Measurements from ENCODE around the gene KLHL26.
"Not testable (repeated sequence)": the region's sequence is repeated elsewhere in the genome, so short reads cannot be mapped to it uniquely, and the experiment has no call there.

KLHL26 gene

DNA sequence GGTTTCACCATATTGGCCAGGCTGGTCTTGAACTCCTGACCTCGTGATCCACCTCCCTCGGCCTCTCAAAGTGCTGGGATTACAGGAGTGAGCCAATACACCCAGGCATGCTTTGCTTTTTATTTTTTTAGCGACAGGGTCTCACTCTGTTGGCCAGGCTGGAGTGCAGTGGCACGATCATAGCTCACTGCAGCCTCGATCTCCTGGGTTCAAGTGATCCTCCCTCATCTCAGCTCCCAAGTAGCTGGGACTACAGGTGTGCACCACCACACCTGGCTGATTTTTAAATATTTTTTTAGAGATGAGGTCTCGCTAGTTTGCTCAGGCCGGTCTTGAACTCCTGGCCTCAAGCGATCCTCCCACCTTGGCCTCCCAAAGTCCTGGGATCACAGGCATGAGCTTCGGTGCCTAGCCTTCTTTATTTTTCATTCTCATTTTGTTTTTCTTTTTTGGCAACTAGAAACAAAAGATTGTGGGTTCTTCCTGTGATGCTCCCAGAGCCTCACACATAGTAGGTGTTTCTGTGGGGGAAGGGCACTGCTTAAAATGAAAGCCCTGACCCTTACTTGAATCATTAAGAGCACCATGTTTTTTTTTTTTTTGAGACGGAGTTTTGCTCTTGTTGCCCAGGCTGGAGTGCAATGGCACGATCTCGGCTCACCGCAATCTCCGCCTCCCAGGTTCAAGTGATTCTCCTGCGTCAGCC is 36.0 kb upstream of the KLHL26 start:
- DNase-seq (ENCODE audit: low read depth), result not testable (repeated sequence)

DNA sequence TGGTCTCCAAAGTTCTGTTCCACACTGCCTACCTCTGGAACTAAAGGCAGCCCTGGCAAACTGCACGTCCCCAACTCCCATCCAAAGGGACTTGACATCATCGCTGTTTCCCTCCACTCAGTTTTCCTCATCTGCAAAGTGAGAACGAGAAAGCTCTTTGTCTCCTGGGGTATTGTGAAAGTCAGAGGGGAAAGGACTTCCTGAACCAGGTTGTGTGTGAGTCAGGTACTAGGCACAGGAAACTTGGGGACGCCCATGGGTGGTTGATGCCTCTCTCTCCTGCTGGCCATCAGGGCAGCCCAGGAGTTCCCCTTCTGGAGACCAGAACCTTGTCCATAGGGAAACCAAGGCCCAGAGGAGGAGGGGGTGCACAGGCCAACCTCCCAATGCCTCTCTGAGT is 35.0 kb upstream of the KLHL26 start:
- no peak for DNase-seq (ENCODE audit: low read depth)

DNA sequence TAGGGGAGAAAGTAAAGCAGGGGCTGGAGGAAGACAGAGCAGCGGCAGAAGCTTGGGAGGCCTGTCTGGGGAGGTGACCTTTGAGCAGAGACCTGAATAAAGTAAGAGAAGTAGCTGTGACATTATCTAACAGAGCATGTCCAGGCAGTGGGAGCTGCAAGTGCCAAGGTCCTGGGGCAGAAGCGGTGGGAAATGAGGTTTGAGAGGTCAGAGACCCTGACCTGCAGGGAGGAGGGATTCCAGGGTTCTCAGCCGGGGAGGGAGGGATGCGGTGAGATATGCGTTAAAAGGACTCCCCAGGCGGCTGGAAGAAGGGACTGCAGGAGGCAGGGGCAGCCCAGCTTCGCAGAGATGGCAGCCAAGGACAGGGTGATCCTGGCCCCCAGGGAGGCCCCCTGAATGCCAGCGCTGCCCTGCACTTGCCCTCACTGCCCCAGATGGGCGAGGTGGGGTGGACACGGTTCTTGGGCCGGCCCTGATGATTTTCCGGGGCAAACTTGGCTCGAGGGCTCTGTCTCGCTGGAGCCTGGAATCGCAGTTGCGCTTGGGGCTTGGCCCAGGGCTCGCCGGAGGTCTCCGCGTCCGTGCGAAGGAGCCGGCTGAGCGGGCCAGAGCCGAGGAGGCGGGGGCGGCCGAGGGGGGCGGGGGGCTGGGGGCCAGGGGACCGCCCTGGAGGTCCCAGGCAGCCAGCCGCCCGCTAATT is 33.4 kb upstream of the KLHL26 start:
- no peak for DNase-seq (ENCODE audit: low read depth)

DNA sequence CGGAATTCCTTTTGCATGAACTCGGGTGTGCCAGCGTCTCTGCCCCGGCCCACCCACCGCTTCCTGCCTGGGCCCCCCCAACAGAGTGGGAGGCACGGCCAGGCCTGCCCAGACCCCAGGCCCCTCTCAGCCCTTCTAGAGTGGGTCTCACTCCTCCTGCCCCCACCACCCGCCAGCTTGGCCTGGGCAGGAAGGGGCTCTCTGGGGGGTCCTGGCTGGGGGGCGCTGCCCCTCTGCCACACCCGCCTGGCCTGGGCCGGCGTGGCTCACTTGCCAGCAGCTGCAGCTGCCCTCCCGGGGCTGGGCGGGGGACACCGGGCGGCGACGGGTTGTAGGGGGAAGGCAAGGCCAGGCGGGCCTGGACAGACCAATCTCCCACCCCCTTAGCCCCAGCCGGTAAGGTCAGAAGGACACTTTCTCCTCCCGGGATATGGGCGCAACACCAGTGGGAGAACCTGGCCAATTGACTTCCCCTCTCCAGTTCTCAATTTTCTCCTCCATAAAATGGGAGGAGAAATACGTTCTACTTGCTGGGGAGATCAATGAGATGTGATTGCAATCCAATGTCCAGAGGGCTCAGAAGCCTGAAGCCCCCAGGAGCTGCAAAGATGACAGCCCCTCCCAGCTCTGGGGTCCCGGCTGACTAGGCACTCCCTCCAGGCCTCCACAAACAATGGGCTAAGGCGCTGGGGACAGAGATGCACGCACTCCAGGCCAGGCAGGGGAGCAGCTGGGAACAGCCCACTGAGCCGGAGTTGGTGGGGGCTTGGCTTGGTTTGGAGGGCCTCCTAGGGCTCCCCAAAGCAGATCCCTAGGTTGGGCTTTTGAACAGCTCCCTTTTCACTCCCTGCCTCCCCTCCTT is 32.6 kb upstream of the KLHL26 start:
- DNase-seq (ENCODE audit: low read depth), result no peak

DNA sequence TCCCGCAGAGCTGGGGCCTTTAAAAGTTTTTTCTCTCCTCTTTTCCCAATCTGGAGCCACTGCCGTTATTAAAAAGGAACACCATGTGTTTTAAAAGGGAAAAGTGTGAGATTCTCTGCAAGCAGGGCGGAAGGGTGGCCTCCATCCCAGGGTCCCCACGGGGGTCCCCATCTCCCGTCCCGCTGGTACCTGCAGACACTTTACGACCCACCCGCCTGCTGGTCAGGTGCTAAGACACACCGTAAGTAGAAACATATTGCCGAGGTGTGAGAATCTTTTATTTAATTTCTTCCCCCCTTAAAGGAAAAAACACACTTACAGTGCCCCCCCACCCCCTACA is 32.0 kb upstream of the KLHL26 start:
- no peak for DNase-seq (ENCODE audit: low read depth)

DNA sequence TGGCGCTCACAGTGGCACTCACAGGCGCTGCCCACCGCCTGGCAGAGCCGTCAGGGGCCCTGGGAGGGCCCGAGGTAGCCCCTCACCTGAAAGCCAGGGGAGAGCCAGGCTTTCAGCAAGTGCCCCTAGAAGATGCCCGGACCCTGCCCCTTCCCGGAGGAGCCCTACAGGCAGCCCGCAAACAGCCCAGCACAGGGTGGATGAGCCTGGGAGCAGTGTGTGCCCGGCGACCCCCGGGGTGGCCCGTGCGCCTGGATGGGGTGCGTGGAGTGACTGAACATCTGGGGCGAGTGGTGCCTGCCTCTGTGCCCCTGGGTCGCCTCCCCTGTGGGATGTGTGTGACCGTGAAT is 31.7 kb upstream of the KLHL26 start:
- no peak for DNase-seq (ENCODE audit: low read depth)

DNA sequence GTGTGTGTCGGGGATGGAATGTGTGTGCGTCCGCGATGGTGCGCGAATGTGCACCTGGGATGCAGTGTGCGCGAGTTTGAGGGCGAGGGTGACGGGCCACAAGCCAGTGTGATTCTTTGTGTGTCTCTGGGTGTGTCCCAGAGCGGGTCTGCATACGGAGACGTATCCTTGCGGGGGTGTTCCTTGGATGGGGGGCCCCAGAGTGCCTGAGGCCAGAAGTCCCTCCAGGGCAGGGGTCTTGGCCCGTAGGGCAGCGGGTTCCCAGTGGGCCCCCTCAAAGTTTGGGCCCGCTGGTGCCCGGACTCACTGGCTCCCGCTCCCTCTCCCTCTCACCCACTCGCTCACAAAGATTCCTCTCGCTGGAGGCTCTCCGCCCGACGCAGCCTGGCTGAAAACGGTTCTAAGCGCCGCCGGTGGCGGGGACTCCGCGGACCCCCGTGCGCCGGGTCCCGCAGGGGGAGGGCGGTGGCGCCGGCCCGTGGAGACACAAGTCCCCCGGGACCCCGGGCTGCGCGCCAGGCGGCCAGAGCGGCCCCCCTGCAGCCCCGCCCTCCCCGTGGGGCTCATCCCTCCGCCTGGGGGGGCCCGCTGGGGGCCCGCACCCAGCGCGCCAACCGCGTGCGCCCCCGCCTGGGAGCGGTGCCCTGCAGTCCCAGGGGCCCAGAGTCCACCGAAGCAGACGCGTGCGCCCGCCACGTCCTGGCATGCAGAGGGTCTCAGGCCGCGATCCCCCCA is 31.1 kb upstream of the KLHL26 start:
- DNase-seq (ENCODE audit: low read depth), result no peak

- DNase-seq (ENCODE audit: low read depth), result no peak
Measured at GRCh38 chr19:18606281-18607225, 30.3 kb upstream of the KLHL26 start, which contains the start of gene CRLF1. CRLF1 (minus strand) TSS chr19:18606799; CDS start chr19:18606656, 143 bp downstream.

GRCh38 chr19:18607226-18608101 is 29.4 kb upstream of the KLHL26 start:
- DNase-seq (ENCODE audit: low read depth), result no peak

DNA sequence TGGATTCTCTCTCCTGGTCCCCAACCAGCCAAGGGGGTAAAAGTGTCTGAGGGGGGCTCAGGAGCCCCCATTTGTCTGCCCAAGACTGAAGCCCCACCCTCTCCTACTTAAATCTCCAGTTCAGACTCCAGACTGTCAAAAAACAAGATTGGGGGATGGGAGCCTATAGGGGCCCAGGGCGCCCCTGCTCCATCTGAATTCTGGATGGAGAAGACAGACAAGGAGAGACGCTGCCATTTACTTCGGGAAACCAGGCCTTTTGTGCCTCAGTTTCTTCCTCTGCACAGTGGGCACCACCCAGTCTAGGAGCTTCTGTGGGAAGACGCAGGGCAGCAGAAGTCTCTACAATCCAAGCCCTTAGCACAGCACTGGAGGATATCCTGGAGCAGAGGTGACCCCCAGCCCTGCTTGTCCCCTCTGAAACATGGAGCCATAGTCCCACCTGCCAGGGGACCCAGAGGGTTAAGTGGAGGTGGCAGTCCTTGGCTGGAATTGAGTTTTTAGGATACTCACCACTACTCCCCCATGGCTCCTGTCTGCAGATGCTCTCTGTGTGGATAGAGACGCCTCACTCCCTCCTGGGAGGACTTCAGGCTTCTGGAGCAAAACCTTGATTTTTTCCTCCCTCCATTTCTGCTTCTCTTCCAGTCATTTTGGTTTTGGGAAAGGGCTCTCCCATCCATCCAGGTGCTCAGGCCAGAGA is 28.6 kb upstream of the KLHL26 start:
- no peak for DNase-seq (ENCODE audit: low read depth)

- no peak for DNase-seq (ENCODE audit: low read depth)
Measured at GRCh38 chr19:18608805-18609716, 27.8 kb upstream of the KLHL26 start.

DNA sequence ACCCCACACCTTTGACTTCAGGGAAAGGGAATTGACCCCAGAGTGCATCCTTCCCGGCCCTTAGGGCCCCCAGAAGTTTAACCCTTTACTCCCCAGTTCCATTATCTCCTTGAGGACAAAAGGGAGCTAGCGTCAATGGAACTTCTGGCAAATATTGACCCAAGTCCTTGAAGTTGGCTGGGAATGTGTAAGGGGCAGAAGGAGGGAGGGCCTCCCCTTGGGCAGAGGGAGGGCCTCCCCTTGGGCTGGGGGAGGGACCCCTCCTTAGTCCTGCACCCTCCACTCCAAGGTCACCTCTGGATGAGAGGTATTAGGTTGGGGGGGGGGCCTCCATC is 27.1 kb upstream of the KLHL26 start:
- DNase-seq (ENCODE audit: low read depth), result no peak

DNA sequence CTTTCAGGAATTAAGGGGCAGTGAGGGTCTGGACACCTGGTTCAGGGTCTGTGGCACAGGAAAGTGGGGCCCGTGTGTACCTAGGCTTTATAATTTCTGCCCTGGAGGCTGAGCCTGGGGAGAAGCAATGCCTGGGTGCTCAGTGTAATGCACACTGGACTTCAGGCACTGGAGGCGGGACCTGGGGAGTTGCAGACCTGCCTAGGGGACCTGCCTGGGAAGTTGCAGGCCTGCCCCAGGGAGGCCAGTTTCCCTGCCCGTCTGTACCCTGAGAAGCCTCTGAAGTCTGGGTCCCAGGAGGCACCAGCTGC is 26.6 kb upstream of the KLHL26 start:
- no peak for DNase-seq (ENCODE audit: low read depth)

DNA sequence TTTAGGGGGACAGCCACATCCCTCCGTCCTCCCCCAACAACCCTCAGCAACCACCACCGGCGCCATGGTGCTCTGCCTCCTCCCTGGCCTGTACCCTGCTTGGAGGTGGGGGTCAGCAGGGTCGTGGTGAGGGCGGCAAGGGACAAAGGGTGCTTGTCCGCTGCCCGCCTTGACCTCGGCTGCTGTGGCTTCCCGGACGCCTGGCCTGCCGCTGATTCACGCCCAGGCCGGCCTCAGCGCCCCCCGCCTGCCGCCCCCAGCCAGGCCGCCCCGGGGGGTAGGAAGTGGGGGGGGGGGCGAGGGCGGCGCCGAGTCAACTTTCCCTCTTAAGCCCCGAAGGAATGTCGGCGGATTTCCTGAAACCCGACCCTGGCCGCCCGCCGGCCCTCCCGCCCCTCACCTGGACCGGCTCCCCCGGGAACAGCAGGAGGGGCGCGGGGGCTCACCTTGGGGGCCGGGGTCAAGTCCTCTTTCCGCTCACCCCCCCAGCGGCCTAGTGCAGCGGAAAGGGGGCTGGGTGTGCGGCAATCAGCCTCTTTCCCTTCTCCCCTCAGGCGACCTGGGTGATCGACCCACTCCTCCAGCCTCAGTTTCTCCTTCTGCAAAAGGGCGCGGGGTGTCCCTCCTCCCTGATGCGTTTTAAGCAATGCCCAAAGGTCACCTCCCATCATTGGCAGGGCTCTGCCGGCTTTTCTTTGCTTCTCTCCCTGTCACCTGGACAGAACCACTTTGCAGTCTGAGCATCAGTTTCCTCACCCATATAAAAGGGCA is 26.1 kb upstream of the KLHL26 start:
- no peak for DNase-seq (ENCODE audit: low read depth)

DNA sequence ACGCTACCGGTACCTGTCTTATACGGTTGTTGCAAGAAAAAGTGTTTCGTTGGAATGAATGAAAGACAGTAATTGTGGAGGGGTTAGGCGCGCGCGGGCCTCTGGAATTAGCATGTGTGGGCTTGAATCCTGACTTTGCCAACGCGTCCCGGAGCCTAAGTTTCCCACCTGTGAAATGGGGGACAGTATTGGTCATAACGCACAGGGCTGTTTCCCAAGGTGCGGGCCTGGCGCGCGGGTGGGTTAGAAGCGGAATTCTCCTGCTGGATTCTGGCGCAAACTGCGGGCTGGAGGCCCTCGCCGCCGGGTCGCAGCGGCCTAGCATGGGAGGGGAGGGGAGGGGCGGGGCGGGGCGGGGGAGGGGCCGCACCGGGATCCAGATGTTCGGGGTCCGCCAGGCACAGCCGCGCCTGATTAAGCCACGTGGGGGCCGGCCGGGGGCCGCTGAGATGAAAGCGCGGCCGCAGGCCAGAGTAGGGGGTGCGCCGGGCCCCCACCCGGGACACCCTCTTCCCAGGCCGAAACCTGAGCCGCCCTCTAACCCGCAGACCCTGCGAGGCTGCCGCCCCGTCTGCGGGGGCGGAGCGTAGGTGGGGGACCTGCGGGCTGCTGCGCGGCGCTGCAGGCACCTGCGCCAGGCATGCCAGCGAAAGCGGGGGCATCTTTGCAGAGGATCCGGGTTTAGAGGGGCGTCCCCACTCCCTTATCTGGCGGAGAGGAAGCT is 25.3 kb upstream of the KLHL26 start:
- no peak for DNase-seq (ENCODE audit: low read depth)

- no peak for DNase-seq (ENCODE audit: low read depth)
Measured at GRCh38 chr19:18612051-18612771, 24.6 kb upstream of the KLHL26 start.
